ENCODE data around the gene FXYD1.
A peak's percentile ranks its signal among the peaks of the same experiment; 100 is the strongest.

FXYD1 gene

DNA sequence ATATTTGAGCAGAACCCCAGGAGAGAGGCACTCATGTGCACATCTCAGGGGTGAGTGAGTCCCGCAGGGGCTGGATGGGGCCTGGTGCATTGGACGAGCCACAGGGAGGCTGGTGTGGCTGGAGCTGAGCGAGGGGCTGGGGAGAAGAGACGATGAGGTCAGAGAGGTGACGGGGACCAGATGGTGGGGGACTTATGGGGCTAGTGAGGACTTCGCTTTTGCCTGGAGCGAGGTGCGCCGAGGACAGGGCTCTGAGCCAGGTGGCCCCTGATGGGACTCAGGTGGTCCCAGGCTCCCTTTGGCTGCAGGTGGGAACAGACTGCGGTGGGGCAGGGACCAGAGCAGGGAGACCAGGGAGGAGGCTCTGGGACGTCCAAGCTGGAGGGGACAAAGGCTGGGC is 29.9 kb upstream of the FXYD1 start:
- DNase-seq, result no peak

DNA sequence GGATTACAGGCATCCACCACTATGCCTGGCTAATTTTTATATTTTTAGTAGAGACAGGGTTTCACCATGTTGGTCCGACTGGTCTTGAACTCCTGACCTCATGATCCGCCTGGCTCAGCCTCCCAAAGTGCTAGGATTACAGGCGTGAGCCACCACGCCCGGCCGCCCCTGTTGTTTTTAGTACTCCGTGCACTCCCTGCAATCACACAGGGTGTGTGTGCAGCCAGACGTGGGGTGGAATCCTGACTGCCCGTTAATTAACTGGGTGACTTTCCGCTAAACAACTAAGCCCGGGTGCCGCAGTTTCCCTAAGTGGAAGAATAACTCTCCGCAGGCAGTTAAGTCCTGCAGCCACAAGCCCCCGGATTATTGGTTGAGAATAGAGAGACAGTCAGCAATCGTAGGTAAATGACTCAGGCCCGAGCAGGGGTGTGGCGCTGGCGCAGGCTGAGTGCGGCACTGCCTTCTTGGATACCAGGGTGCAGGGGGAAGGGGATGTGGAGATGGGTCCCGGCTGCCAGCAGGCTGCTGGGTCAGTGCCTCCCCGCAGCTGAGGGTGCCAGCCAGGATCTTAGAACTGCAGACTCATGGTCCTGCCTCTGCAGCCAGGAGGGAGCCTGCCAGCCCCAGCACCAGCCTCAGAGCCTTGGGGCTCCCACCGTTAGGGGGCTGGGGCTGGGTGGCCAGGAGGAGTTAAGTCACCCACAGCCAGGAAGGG is 29.1 kb upstream of the FXYD1 start:
- DNase-seq, result no peak

DNA sequence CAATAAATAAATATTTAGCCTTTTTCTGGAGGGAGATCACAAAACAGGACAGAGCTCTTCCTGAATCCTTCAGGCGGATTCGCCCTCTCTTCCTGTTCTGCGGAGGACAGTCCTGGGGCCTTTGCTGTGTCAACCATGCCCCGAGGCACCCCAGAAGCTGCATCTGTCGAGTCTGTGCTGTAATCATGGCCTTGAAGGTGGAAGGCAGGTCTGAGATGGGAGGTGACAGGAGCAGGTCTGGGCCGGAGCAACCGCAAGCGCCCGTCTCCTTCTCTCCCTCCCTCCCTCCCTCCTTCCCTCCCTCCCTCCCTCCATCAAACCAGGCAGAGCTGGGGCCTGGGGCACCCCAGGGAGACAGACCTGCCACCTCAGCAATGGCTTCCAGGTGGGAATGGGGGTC is 27.6 kb upstream of the FXYD1 start:
- DNase-seq, result no peak

DNA sequence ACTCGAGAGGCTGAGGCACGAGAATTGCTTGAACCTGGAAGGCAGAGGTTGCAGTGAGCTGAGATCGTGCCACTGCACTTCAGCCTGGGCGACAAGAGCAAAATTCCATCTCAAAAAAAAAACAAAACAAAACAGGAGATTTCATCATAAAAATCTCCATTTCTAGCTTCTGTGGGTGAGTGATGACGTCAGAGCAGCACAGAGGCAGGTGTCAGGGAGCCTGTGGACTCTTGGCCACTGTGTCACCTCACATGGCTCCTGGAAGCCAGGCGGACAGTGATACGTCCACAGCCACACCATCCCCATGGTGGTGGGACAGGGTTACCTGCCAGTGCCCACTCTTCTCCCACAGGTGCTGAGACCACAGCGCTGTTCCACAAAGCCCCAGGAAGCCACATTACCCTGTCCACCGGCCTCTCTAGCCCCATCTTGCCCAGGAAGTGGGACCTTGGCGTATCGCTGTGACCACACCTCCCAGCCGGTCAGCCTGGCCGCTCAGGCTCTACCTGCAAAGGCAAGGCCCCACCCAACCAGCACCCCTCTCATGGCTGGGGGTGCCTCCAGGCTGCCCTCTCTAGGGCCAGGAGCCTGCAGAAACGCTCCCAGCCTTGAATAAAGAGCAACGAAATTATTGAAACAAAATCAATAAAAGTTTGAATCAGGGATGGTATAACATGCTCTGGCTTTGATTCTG is 25.5 kb upstream of the FXYD1 start:
- no peak for DNase-seq

DNA sequence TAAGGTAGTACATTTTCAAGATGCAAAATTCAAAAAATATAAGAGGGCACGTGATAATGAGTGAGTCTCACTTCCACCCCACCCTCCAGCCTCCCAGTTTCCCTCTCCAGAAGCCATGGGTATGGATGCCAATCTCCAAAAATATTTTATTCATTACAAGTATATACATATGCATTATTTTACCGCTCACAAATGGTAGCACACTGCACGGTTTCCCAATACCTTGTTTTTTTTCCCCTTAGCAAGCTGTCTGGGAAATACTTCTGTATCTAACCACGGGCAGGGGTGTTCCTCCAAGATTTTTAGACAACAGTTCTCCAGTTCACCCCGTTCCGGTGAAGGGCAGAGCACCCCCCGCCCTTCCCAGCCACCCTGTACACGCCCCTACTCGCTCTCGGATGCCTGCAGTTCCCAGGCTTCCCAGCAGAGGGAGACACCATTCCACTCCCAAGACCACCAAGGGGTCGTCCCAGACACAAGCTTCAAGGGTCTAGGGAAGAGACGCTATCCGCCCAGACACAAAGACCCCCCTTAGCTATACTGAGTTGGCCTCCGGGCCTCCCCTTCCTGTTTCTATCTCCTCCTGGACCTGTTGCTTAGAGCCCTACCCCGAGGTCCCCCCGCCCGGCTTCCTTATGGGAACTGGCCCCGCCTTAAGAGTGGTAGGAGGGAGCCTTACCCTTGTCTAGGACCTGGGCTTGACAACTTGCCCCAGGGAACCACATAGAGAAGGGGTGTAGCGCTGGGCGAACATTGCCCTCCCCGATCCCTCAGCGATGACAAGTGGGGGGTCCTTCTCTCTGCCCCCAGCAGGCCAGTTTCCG is 24.1 kb upstream of the FXYD1 start:
- DNase-seq, result peak; percentile 58 to 73

DNA sequence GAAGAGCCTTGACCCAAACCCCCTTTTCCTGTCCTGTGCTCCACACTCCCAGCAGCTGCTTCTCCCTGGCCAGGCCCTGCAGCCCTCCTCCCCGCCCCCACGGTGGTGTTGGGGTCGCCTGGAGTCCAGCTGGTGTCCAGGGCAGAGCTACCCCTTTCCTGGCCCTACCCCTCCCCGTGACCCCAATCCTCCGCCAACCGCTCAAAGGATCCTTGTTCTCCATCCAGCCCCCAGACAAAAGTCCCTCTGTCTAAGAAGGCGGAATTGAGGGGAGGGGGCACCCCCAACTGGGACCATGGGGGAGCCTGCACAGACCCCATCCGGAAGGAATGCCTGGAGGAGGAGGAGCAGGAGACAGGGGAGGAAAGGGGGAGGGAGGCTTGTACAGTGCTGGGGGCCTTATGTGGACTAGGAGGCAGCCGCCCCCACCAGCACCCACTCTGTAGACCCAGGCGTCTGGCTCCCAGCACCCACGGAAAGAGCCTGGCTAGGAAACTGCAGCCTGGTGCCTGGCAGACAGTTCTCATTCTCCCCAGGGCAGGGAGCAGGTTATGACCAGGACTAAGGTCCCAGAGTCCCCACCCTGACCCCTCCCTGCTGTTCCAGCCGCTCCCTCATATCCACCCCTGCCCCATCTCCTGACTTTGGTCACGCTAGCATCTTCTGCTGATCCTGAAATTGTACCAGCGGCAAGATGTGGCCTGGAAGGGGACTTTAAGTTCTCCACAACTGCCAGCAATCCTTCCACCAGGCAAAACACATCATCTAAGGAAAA is 23.3 kb upstream of the FXYD1 start, which contains the start of gene FXYD3:
Gene FXYD3, plus strand, starts transcription at position 647 of the 775 bp plus-strand sequence. CDS start 3,554 bp downstream, outside the sequence.
- no peak for DNase-seq

DNA sequence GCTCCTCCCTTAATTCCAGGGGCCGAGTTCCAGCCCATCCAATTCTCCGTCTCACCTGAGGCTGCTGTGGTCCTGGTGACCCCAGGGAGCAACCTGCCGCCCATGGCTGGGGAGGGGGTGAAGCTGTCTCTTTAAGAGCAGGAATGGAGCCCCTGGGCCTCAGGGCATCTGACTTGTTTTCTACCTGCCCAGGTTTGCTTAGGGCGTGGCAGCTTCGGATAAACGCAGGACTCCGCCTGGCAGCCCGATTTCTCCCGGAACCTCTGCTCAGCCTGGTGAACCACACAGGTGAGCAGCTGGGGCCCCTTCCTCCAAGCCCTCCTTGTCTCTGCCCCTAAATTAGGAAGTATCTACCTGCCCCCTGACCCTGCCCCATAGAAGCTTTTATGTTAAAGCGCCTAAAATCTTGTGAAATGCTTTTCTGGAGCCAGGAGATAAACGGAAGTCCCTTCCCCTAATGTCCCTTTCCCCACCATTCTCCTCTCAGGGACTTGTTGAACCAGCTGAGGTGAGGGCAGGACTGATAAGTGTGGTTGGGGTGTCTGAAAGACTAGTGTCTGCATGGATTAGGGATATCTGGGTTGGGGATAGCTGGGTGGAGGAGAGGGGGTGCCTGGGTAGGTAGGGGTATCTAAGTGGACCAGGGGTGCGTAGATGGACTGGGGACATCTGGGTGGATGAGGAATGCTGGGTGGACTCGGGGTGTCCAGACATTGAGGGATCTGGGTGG is 22.4 kb upstream of the FXYD1 start:
- no peak for DNase-seq

DNA sequence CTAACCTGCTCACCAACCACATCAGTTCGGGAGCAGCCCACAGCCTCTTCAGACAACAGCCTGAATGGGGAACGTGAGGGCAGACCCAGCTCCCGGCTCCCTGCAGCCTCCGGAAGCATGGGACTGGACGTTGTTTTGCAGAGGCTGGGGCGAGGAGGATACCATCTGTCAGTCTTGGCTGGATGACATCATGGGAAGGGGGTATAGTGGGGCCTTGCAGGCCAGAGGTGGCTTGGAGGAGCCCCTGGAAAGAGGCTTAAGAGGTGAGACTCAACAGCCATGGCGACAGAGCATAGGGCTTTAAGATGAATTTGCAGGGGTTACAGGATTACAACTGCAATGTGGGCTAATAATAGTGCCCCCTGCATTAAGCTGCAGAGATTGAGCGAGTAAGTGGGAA is 21.5 kb upstream of the FXYD1 start:
- no peak for DNase-seq

DNA sequence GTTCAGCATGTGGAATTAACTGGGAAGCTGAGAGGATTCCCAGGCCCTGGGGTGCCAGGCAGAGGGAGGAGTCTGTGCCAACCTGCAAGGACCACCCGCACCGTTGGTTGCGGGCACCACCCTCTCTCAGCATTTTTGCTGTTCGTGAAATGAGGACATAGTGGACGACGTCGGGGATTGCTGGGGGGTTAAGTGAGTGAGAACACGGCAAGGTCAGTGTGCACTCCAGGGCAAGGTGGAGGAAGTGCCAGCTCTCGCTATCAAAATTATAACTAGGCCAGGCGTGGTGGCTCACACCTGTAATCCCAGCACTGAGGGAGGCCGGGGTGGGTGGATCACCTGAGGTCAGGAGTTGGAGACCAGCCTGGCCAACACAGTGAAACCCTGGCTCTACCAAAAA is 20.8 kb upstream of the FXYD1 start:
- no peak for DNase-seq

DNA sequence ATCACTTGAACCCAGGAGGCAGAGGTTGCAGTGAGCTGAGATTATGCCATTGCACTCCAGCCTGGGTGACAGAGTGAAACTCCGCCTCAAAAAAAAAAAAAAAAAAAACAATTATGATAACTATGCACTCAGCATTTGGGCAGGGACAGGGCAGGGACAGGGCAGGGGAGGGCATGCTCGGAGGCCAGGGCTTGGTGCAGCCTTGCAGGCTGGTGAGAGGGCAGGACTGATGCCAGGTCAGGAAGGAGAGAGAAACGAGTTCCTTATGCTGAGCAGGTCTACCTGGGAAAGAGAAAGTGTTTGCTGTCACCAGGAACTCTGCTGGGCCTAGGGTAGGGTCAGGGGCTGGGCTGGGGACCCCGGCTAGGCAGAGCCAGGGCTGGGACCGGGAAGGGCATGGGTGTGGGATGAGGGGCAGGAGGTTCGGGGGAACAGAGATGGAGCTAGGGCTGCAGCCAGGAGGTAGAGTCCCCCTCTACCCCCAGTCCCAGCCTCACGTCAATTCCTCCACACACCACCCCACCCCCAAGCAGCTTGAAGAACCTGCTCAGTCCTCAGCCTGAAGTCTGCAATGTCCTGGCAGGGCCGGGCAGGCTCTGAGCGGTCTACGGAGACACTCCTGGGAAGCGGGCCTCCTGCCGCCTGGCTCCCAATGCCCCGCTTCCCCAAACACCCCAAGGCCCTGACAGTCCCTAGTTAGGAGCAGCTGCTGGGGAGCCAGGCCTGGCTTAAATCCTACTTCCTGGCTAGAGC is 20.2 kb upstream of the FXYD1 start:
- DNase-seq, result no peak

DNA sequence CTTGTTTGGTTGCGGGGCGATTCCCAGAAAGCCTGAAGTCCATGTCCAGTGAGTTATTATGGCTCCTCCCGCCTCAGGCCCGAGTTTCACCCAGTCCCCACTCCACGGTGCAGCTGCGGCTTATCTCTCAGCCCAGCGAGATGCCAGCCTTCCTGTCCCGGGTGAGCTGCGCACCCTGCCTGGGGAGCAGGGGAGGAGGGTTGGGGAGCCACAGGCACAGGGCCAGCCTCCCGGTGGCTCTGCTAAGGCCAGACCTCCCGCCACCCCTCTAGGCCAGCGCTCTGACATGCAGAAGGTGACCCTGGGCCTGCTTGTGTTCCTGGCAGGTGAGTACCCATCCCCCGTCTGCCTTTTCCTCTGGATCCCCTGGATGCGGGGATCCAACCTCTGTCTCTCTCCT is 19.5 kb upstream of the FXYD1 start:
- no peak for DNase-seq

DNA sequence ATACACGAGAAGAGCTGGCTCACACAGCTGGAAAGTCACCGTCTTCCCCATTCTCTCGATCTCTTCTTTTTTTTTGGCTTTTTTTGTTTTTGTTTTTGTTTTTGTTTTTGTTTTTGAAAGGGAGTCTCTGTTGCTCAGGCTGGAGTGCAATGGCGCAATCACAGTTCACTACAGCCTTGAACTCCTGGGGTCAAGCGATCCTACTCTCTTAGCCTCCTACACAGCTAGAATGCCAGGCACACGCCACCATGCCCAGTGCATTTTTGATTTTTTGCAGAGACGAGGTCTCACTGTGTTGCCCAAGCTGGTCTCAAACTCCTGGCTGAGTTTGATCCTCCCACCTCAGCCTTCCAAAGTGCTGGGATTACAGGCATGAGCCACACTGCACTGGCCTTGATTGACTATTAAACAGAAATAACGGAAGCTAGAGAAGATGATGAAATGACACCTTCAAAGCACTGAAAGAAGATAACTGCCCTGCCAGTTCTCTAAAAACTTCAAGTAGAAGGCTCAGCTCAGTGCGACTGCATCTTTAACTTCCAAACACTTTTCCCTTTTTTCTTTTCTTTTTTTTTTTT is 19.0 kb upstream of the FXYD1 start:
- DNase-seq, result no peak

DNA sequence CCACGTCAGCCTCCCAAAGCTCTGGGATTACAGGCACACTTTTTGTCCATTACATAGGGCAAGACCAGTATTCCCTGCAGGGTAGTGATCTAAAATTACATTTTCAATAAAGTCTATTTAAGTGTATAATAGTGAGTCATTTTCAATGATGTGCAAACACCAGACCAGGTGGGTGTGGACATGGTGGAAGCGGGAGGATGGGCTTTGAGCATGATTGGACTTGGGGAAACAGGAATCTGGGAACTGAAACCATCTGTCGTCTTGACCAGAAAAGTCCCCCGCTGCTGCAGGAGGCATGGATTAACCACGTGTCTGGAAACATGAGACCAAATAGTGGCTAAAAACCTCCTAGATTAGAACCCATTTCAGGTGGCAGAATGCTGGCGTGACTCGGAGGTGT is 18.1 kb upstream of the FXYD1 start:
- peak; percentile 18 to 20 for DNase-seq

DNA sequence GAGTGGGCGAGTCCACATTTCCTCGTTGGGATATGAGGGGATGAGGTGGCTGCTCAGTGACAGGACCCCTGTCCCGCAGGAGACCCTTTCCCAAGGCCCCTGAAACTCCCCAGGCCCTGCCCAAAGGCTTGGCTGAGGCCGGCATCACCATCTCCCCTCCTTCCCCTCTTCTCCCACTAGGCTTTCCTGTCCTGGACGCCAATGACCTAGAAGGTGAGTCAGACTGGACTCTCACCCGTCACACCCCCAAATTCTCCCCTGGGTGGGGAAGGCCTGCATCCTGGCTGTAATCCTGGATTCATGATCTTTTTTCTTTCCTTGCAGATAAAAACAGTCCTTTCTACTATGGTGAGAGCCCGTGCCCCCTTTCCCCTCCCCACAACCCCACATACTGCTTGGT is 17.7 kb upstream of the FXYD1 start:
- no peak for DNase-seq

DNA sequence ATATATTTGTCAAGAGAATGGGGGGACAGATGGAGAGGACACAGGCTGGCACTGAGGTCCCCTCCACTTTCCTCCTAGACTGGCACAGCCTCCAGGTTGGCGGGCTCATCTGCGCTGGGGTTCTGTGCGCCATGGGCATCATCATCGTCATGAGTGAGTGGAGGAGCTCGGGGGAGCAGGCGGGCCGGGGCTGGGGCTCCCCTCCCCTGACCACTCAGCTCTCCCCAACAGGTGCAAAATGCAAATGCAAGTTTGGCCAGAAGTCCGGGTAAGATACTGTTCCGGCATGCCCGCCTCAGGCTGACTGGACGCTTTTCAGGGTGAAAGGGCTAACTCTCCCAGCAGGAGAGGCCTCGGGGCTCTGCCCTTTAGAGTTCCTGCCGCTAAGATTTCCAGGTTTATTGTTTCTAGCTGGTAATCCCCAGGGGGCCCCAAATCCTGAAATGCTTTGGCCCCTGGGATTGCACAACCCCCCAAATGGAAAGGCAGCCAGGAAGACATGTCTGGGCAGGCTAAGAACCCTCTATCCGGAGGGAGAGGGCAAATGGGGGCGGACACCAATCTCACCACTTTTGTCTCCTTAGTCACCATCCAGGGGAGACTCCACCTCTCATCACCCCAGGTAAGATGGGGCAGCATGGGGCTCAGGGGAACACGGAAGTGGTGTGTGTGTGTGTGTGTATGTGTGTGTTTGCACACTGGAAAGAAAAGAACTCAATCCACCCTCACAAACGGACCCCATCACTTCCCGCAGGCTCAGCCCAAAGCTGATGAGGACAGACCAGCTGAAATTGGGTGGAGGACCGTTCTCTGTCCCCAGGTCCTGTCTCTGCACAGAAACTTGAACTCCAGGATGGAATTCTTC is 15.7 kb upstream of the FXYD1 start:
- DNase-seq, result no peak

DNA sequence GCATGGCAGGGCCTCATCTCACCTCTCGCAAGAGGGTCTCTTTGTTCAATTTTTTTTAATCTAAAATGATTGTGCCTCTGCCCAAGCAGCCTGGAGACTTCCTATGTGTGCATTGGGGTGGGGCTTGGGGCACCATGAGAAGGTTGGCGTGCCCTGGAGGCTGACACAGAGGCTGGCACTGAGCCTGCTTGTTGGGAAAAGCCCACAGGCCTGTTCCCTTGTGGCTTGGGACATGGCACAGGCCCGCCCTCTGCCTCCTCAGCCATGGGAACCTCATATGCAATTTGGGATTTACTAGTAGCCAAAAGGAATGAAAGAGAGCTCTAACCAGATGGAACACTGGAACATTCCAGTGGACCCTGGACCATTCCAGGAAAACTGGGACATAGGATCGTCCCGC is 15.1 kb upstream of the FXYD1 start:
- no peak for DNase-seq

DNA sequence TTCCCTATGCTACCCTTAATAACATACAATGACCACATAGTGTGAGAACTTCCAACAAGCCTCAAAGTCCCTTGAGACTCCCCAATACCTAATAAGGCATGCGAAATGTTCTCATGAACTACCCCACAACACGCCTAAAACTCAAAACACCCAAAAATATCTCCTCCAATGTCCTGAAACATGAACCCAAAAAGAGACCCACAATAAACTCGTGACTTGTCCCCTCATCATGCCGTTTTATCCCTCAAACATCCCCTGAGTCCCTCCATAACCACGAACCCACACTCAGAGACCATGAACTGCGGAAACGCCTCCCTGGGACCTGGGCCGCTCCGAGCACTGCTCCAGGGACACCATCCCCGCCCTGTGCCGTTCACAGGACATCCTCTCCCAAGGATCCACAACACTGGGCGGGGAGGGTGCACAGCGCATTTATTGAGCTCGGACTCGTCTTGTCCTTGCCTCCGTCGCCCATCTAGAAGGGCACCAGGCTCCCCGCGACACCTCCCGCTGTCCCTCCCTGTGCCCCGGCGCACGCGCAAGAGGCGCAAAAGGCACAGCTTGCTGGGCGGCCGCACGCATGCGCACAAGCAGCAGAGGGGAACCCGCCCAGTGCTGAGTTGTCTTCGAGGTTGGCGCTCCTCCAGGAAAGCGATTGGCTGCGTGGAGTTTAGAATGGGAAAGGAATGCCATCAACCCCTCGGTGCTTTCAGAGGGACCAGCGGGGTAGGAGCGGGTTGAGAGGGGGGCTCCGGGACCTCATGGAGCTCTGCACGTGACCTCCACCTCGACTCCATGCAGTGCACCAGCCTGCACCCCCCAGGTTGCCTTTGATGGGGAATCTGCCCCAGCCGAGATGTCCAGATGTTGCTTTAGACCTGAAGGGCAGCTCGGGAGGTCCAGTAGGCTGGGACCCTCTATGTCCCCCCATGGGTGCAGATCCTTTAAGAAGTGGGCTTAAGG is 14.2 kb upstream of the FXYD1 start:
- peak; percentile 90 to 91 for DNase-seq

DNA sequence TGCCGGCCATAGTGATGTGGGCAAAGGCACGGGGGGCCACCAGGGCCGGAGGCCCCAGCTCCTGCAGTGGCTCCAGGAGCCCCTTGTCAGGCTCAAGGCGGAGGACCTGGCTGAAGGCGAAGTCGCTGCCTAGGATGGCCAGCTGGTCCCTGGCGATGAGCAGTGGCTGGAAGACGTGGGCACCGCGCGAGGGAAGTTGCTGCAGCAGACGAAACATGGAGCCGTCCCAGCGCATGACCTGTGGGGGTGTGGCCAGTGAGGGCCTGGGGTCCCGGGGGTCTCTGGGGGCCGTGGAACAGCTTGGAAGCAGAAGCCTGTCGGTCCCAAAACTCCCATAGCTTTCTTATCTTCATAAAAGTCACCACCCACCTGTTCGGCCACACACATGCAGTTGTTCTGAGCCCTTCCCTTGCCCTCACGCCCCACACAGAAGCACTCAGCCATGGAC is 13.3 kb upstream of the FXYD1 start:
- DNase-seq, result no peak

Measured in CD4-positive, alpha-beta T cell treated with Interferon alpha-2 for 1 hour (primary cell).